ENCODE results near the gene VAT1L. TPM values are rescaled to one million over a fixed set of nuclear protein-coding genes. Genes with fewer than 3 reads are reported as not detected.

VAT1L gene
- polyA plus RNA-seq, 1 of the 3 experiments (the other 2 are of a cell fraction): 52.5 TPM

DNA sequence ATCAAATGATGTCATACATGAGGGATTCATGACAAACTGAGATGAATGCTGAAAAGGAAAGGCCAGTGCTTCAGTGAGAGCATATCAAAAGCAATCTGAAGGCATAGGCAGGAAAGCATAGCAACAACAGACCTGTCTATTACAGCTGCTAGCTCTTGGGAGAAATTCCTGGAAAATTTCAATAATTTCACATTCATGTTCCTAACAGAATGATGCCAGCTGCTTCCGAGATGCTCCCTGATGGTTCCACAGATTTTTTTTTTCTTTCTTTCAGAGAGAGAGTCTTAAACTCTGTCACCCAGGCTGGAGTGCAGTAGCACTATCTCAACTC is 183.7 kb downstream of the VAT1L start:
- TF ChIP-seq RAD21 (IDR thresholded peaks at IDR 0.05; ENCODE audit: low read length) (no peak), MXI1 (IDR thresholded peaks at IDR 0.05; ENCODE audit: low read depth, low read length) (no peak), CTCF (IDR thresholded peaks at IDR 0.05) (no peak), MAX (IDR thresholded peaks at IDR 0.05; ENCODE audit: low read depth) (no peak), FOSL2 (IDR thresholded peaks at IDR 0.05; ENCODE audit: borderline replicate concordance, low read depth) (no peak), POLR2AphosphoS5 (IDR thresholded peaks at IDR 0.05; ENCODE audit: low read depth, low read length) (no peak), CHD2 (IDR thresholded peaks at IDR 0.05; ENCODE audit: low read length, partially characterized antibody) (no peak), ELF1 (IDR thresholded peaks at IDR 0.05) (no peak), FOXM1 (IDR thresholded peaks at IDR 0.05; ENCODE audit: low read depth) (no peak), TAF1 (IDR thresholded peaks at IDR 0.05; ENCODE audit: borderline replicate concordance, low read depth, low read length) (no peak), ZBTB33 (IDR thresholded peaks at IDR 0.05; ENCODE audit: borderline replicate concordance, low read depth) (no peak), YY1 (IDR thresholded peaks at IDR 0.05; ENCODE audit: low read depth) (no peak), EP300 (IDR thresholded peaks at IDR 0.05; ENCODE audit: borderline replicate concordance in 1 of 2, low read depth in 1 of 2, low read length in 1 of 2) (no peak), JUND (IDR thresholded peaks at IDR 0.05) (no peak), EZH2phosphoT487 (IDR thresholded peaks at IDR 0.05; ENCODE audit: borderline replicate concordance, low read depth) (no peak), SIN3A (IDR thresholded peaks at IDR 0.05; ENCODE audit: borderline replicate concordance, low read depth, low read length) (no peak), TCF12 (IDR thresholded peaks at IDR 0.05) (no peak), FOXJ3 (CRISPR knock-in tag; IDR thresholded peaks at IDR 0.05) (no peak), TEAD4 (IDR thresholded peaks at IDR 0.05; ENCODE audit: borderline replicate concordance, insufficient read depth) (no peak)
- TF ChIP-seq, protein P1, sequence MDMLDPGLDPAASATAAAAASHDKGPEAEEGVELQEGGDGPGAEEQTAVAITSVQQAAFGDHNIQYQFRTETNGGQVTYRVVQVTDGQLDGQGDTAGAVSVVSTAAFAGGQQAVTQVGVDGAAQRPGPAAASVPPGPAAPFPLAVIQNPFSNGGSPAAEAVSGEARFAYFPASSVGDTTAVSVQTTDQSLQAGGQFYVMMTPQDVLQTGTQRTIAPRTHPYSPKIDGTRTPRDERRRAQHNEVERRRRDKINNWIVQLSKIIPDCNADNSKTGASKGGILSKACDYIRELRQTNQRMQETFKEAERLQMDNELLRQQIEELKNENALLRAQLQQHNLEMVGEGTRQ (IDR thresholded peaks at IDR 0.05; ENCODE audit: borderline replicate concordance, low read depth, low read length): no peak
- Histone ChIP-seq H3F3A (replicated peaks; ENCODE audit: insufficient read depth) (no peaks in the 10 kb centered on the region), H3K79me2 (ENCODE audit: insufficient read depth) (no peaks in the 10 kb centered on the region), H3K36me3 (replicated peaks in 1 of 2; ENCODE audit: control insufficient read depth in 1 of 2, insufficient read depth in 2 of 2, low read length in 1 of 2) (no peaks in the 10 kb centered on the region), H3K27me3 (ENCODE audit: insufficient read depth) (no peaks in the 10 kb centered on the region), H3K9ac (no peak overlapping the region), H3K9me2 (no peaks in the 10 kb centered on the region), H2AFZ (ENCODE audit: low read depth) (no peak overlapping the region), H4K20me1 (ENCODE audit: insufficient read depth) (no peaks in the 10 kb centered on the region), H3K27ac (ENCODE audit: low read depth in 2 of 2, low read length in 1 of 2) (no peak overlapping the region), H3K4me3 (ENCODE audit: low read depth in 2 of 2, low read length in 1 of 2) (no peak overlapping the region), H3K9me3 (no peaks in the 10 kb centered on the region), H3K4me2 (no peak overlapping the region), H3K4me1 (ENCODE audit: control insufficient read depth in 1 of 2, insufficient read depth in 2 of 2, low read depth in 1 of 2, low read length in 1 of 2) (peaks cover 0 to 11% of the 10 kb centered on the region in 2 experiments; a peak in 2 of 4 replicates)
- WGBS (ENCODE audit: low lambda C conversion rate): 88% methylated on average over 1 of the region's 1 CpG
- ChIA-PET CTCF (interaction anchor here (0.7 to 9.0 kb wide), 10 partner anchors 11 to 301 kb away, joined by 3 to 84 read pairs (median 5); partner anchors contain the start of gene WWOX), POLR2A (interaction anchor here (0.6 kb wide), 1 partner anchor 288 kb away, joined by 3 read pairs; no protein-coding TSS in a partner anchor)
- DNase-seq: no peak
